ENCODE measurements around the gene ZFAND2A. TPM values are rescaled to one million over a fixed set of nuclear protein-coding genes. Genes with fewer than 3 reads are reported as not detected.
A peak's percentile ranks its signal among the peaks of the same experiment; 100 is the strongest.

ZFAND2A gene
- total RNA-seq, 1 experiment from 2014 or later: 51.2 TPM

DNA sequence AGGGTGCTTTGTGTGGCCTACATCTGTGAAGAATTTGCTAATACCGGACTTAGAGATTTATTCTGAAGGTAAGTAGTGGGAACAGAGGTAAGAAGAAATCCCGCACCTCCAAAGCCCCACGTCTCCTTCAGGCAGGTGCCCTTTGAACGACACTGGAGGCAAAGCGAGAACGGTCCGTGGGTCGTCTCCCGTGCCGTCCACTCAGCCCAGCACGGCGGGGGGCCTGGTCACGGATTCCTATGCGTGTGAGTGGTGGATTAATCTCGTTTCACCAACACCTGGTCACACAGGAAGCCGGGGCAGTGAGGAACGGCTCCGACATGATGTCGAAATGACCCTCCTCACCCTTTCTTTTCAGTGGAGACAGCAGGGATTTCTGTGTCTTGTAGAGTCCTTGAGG is 21.0 kb upstream of the ZFAND2A start:
- Histone ChIP-seq H3K79me2 (ENCODE audit: low read depth) (no peaks in the 10 kb centered on the region), H3K36me3 (ENCODE audit: low read depth) (no peaks in the 10 kb centered on the region), H3K9me2 (ENCODE audit: insufficient read depth) (no peaks in the 10 kb centered on the region), H3K27me3 (ENCODE audit: insufficient read depth, low read depth) (peaks cover 47% of the 10 kb centered on the region), H3K4me3 (no peak overlapping the region), H3K4me1 (replicated peaks; ENCODE audit: insufficient read depth) (peaks cover 7% of the 10 kb centered on the region), H3K4me2 (no peak overlapping the region), H2AFZ (no peak overlapping the region), H3F3A (ENCODE audit: insufficient read depth, low read depth) (peaks cover 6% of the 10 kb centered on the region; the same call in 1 of the 2 replicates), H3K27ac (no peak overlapping the region), H3K9me3 (ENCODE audit: insufficient read depth, low read depth) (peaks cover 7% of the 10 kb centered on the region; the same call in 1 of the 2 replicates), H4K20me1 (ENCODE audit: insufficient read depth) (no peaks in the 10 kb centered on the region)
- CTCF ChIA-PET: no interaction called here
- no TSS peak for BruUV-seq (replicated peaks)
- TF ChIP-seq, protein P1, sequence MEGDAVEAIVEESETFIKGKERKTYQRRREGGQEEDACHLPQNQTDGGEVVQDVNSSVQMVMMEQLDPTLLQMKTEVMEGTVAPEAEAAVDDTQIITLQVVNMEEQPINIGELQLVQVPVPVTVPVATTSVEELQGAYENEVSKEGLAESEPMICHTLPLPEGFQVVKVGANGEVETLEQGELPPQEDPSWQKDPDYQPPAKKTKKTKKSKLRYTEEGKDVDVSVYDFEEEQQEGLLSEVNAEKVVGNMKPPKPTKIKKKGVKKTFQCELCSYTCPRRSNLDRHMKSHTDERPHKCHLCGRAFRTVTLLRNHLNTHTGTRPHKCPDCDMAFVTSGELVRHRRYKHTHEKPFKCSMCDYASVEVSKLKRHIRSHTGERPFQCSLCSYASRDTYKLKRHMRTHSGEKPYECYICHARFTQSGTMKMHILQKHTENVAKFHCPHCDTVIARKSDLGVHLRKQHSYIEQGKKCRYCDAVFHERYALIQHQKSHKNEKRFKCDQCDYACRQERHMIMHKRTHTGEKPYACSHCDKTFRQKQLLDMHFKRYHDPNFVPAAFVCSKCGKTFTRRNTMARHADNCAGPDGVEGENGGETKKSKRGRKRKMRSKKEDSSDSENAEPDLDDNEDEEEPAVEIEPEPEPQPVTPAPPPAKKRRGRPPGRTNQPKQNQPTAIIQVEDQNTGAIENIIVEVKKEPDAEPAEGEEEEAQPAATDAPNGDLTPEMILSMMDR (conservative IDR thresholded peaks at IDR 0.05): no peak
- TF ChIP-seq EZH2 (IDR thresholded peaks at IDR 0.05; ENCODE audit: low read depth): no peak
- POLR2A ChIA-PET (ENCODE audit: unreplicated experiment): no interaction called here
- intact Hi-C loops (cut with micrococcal nuclease; ENCODE audit: unreplicated experiment): no loop called here
- DNase-seq: no peak

DNA sequence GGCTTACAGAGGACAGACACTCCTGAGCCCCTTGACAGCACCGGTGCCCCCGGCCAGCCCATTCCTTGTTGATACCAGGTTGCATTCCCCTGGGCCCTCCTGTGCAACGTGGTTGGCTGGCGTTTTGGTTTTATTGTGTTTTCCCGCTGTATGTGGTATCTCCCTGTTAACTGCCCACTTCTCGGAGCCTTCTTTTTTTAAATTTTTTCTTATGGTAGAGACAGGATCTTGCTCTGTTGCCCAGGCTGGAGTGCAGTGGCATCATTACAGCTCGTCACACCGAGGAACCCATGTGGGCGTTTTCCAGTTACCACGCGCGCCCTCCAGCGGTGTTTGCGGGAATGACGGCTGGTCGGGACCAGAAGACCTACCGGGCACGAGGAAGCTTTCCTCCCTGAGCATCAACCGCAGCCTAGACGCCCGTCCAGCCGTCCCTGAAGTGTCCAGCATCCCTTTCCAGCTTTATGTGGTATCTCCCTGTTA is 16.9 kb upstream of the ZFAND2A start:
- Histone ChIP-seq H3K36me3 (ENCODE audit: low read depth) (no peaks in the 10 kb centered on the region), H3K9me2 (ENCODE audit: insufficient read depth) (no peaks in the 10 kb centered on the region), H3K27me3 (ENCODE audit: insufficient read depth, low read depth) (0 out of 2 replicates have a peak, but pooled peaks cover 17% of the 10 kb centered on the region), H3K27ac (no peak overlapping the region), H3K79me2 (ENCODE audit: low read depth) (no peaks in the 10 kb centered on the region), H3K4me1 (replicated peaks; ENCODE audit: insufficient read depth) (peaks cover 11% of the 10 kb centered on the region), H3F3A (ENCODE audit: insufficient read depth, low read depth) (peaks cover 6% of the 10 kb centered on the region; the same call in 1 of the 2 replicates), H4K20me1 (ENCODE audit: insufficient read depth) (no peaks in the 10 kb centered on the region), H2AFZ (no peak overlapping the region), H3K4me2 (peak overlapping the region; percentile 77; the same call in 1 of the 2 replicates), H3K4me3 (no peak overlapping the region), H3K9me3 (ENCODE audit: insufficient read depth, low read depth) (peaks cover 7% of the 10 kb centered on the region; the same call in 1 of the 2 replicates)
- peak; percentile 67 to 83 for DNase-seq
- CTCF ChIA-PET: interaction anchor here (0.6 to 2.6 kb wide), 7 partner anchors 9 to 188 kb away, joined by 3 to 17 read pairs (median 3); no protein-coding TSS in a partner anchor
- no peak for TF ChIP-seq EZH2 (IDR thresholded peaks at IDR 0.05; ENCODE audit: low read depth)
- TF ChIP-seq, protein P1 (conservative IDR thresholded peaks at IDR 0.05): peak; percentile 89
- POLR2A ChIA-PET (ENCODE audit: unreplicated experiment): interaction anchor here (0.6 to 0.7 kb wide), 2 partner anchors 24 to 39 kb away, joined by 8 to 12 read pairs; a partner anchor contains a TSS
- BruUV-seq (replicated peaks): no TSS peak
- intact Hi-C loops (cut with micrococcal nuclease; ENCODE audit: unreplicated experiment): loop anchor here (1.0 to 5.0 kb wide), 5 partner anchors 90 to 390 kb away; partner anchors contain the start of gene GET4

- Histone ChIP-seq H3K4me3 (peak overlapping the region; percentile 41; the same call in 1 of the 2 replicates), H3F3A (ENCODE audit: insufficient read depth, low read depth) (peaks cover 6% of the 10 kb centered on the region; the same call in 1 of the 2 replicates), H3K36me3 (ENCODE audit: low read depth) (no peaks in the 10 kb centered on the region), H3K27me3 (ENCODE audit: insufficient read depth, low read depth) (0 out of 2 replicates have a peak, but pooled peaks cover 10% of the 10 kb centered on the region), H3K79me2 (ENCODE audit: low read depth) (no peaks in the 10 kb centered on the region), H4K20me1 (ENCODE audit: insufficient read depth) (no peaks in the 10 kb centered on the region), H3K9me3 (ENCODE audit: insufficient read depth, low read depth) (peaks cover 7% of the 10 kb centered on the region; the same call in 1 of the 2 replicates), H3K4me2 (peak overlapping the region; percentile 77), H2AFZ (peak overlapping the region; percentile 85), H3K9me2 (ENCODE audit: insufficient read depth) (no peaks in the 10 kb centered on the region), H3K27ac (no peak overlapping the region), H3K4me1 (replicated peaks; ENCODE audit: insufficient read depth) (peaks cover 11% of the 10 kb centered on the region)
- peak; percentile 71 to 94 for DNase-seq
- TF ChIP-seq, protein P1 (conservative IDR thresholded peaks at IDR 0.05): peak; percentile 99
- TF ChIP-seq EZH2 (IDR thresholded peaks at IDR 0.05; ENCODE audit: low read depth): no peak
- POLR2A ChIA-PET (ENCODE audit: unreplicated experiment): interaction anchor here (0.6 kb wide), 1 partner anchor 1224 kb away, joined by 7 read pairs; no protein-coding TSS in a partner anchor
- intact Hi-C loops (cut with micrococcal nuclease; ENCODE audit: unreplicated experiment): loop anchor here (1.0 to 5.0 kb wide), 5 partner anchors 89 to 389 kb away; partner anchors contain the start of gene GET4
- CTCF ChIA-PET: interaction anchor here (0.6 to 2.6 kb wide), 9 partner anchors 10 to 278 kb away, joined by 3 to 17 read pairs (median 3); no protein-coding TSS in a partner anchor
- no TSS peak for BruUV-seq (replicated peaks)
Measured at GRCh38 chr7:1175967-1176851, 16.2 kb upstream of the ZFAND2A start.

Measured in PC-9 (cell line).